T-helper 22 cell (primary cell): ENCODE results near the gene NHEJ1.

Source experiments
- DNase-seq: peaks from one replicate; pipeline ENCODE4 v3.0.0-alpha.2; 2020; ENCODE audit warnings: low read depth

Gene NHEJ1

GRCh38 chr2:219123356-219124135 is 37.1 kb downstream of the NHEJ1 start:
- no peak for DNase-seq

GRCh38 chr2:219122202-219122980 is 38.2 kb downstream of the NHEJ1 start:
- DNase-seq = no peak

GRCh38 chr2:219120082-219120481 is 40.5 kb downstream of the NHEJ1 start:
- DNase-seq = no peak

- DNase-seq = no peak
These were observed 41.1 kb downstream of the NHEJ1 start for GRCh38 chr2:219119422-219120043.

- DNase-seq = no peak
These were observed 42.1 kb downstream of the NHEJ1 start for GRCh38 chr2:219118504-219118903.

GRCh38 chr2:219116776-219117646 is 43.6 kb downstream of the NHEJ1 start:
- no peak for DNase-seq

- DNase-seq = no peak
These were observed 47.8 kb downstream of the NHEJ1 start for GRCh38 chr2:219112651-219113338.

GRCh38 chr2:219112062-219112406 is 48.6 kb downstream of the NHEJ1 start:
- no peak for DNase-seq

GRCh38 chr2:219111375-219112061 is 49.1 kb downstream of the NHEJ1 start:
- no peak for DNase-seq

GRCh38 chr2:219109471-219109870 is 51.1 kb downstream of the NHEJ1 start:
- DNase-seq = no peak

- no peak for DNase-seq
These were observed 52.9 kb downstream of the NHEJ1 start for GRCh38 chr2:219107758-219108157.

- DNase-seq = no peak
These were observed 54.4 kb downstream of the NHEJ1 start for GRCh38 chr2:219106251-219106650.

GRCh38 chr2:219104107-219105035 is 56.2 kb downstream of the NHEJ1 start:
- DNase-seq = no peak

- no peak for DNase-seq
These were observed 61.3 kb downstream of the NHEJ1 start for GRCh38 chr2:219099329-219099728.

GRCh38 chr2:219095406-219095935 is 65.1 kb downstream of the NHEJ1 start:
- no peak for DNase-seq

- no peak for DNase-seq
These were observed 66.4 kb downstream of the NHEJ1 start for GRCh38 chr2:219094171-219094570.

- no peak for DNase-seq
These were observed 69.9 kb downstream of the NHEJ1 start for GRCh38 chr2:219090436-219091299.

GRCh38 chr2:219089330-219089729 is 71.3 kb downstream of the NHEJ1 start:
- DNase-seq = no peak
